HepG2 (cell line): ENCODE measurements around the gene DALRD3. TPM values are rescaled to one million over a fixed set of nuclear protein-coding genes. Genes with fewer than 3 reads are reported as not detected.

Source experiments
- ADNP ChIP-seq: sonication (generic); formaldehyde crosslinking; IDR thresholded peaks from 2 replicates; pipeline ENCODE4 v1.4.0; 2020; ENCODE audit warnings: missing genetic modification reagents
- ATF3 ChIP-seq: sonication (generic); formaldehyde crosslinking; IDR thresholded peaks from 2 replicates; pipeline ENCODE4 v1.4.0; 2020; ENCODE audit warnings: missing genetic modification reagents
- DDIT3 ChIP-seq: sonication (generic); formaldehyde crosslinking; IDR thresholded peaks from 2 replicates; pipeline ENCODE4 v1.4.0; 2020; ENCODE audit warnings: mild to moderate bottlenecking, missing genetic modification reagents
- GABPA ChIP-seq, 2 experiments: IDR thresholded peaks; 2 replicates each; pipeline ENCODE4 v1.6.1; 2011 to 2016; ENCODE audit warnings: low read depth in 2 of 2, low read length in 1 of 2, missing biosample characterization in 1 of 2, missing genetic modification characterization in 1 of 2
- KDM5B ChIP-seq: sonication (generic); formaldehyde crosslinking; IDR thresholded peaks from 2 replicates; pipeline ENCODE4 v1.4.0; 2020; ENCODE audit warnings: missing genetic modification reagents, mild to moderate bottlenecking, borderline replicate concordance
- KLF9 ChIP-seq: IDR thresholded peaks from 2 replicates; pipeline ENCODE4 v1.6.1; 2016; ENCODE audit warnings: low read depth
- MLLT10 ChIP-seq: sonication (generic); formaldehyde crosslinking; IDR thresholded peaks from 2 replicates; pipeline ENCODE4 v1.4.0; 2020; ENCODE audit warnings: missing genetic modification reagents
- NAIF1 ChIP-seq: sonication (generic); formaldehyde crosslinking; IDR thresholded peaks from 2 replicates; pipeline ENCODE4 v1.5.0; 2020; ENCODE audit warnings: mild to moderate bottlenecking, missing genetic modification reagents, borderline replicate concordance
- NPAS2 ChIP-seq: sonication (generic); formaldehyde crosslinking; IDR thresholded peaks from 2 replicates; pipeline ENCODE4 v1.8.0; 2022; ENCODE audit warnings: mild to moderate bottlenecking, missing genetic modification reagents, borderline replicate concordance
- POGZ ChIP-seq: sonication (generic); formaldehyde crosslinking; IDR thresholded peaks from 2 replicates; pipeline ENCODE4 v1.4.0; 2020; ENCODE audit warnings: mild to moderate bottlenecking, missing genetic modification reagents
- PRPF4 ChIP-seq: fragments of 200-400 bp; formaldehyde crosslinking; IDR thresholded peaks from 2 replicates; pipeline ENCODE4 v1.6.1; 2016; ENCODE audit warnings: low read length, low read depth; ENCODE audit not compliant: poor library complexity, severe bottlenecking
- SIN3B ChIP-seq: fragments of 150-350 bp; IDR thresholded peaks from 2 replicates; pipeline ENCODE4 v1.6.1; 2014; ENCODE audit warnings: low read length
- ZBTB3 ChIP-seq: sonication (generic); formaldehyde crosslinking; IDR thresholded peaks from 2 replicates; pipeline ENCODE4 v1.4.0; 2020; ENCODE audit warnings: low read depth, mild to moderate bottlenecking, moderate library complexity, missing genetic modification reagents, borderline replicate concordance
- ZNF331 ChIP-seq: sonication (generic); formaldehyde crosslinking; IDR thresholded peaks from 2 replicates; pipeline ENCODE4 v1.4.0; 2020; ENCODE audit warnings: missing genetic modification reagents
- ZNF367 ChIP-seq: sonication (generic); formaldehyde crosslinking; IDR thresholded peaks from 2 replicates; pipeline ENCODE4 v1.4.0; 2020; ENCODE audit warnings: missing genetic modification reagents, borderline replicate concordance
- ZNF460 ChIP-seq: sonication (generic); formaldehyde crosslinking; IDR thresholded peaks from 2 replicates; pipeline ENCODE4 v1.5.1; 2020; ENCODE audit warnings: missing genetic modification reagents, mild to moderate bottlenecking, borderline replicate concordance
- ZNF614 ChIP-seq: IDR thresholded peaks from 2 replicates; pipeline ENCODE4 v1.6.1; 2018; ENCODE audit warnings: missing biosample characterization, missing genetic modification reagents, inconsistent platforms, borderline replicate concordance
- ZNF782 ChIP-seq: sonication (generic); formaldehyde crosslinking; IDR thresholded peaks from 2 replicates; pipeline ENCODE4 v1.4.0; 2020; ENCODE audit warnings: missing genetic modification reagents, mild to moderate bottlenecking, borderline replicate concordance
- ZSCAN12 ChIP-seq: sonication (generic); formaldehyde crosslinking; IDR thresholded peaks from 2 replicates; pipeline ENCODE4 v1.9.0; 2021; ENCODE audit warnings: mild to moderate bottlenecking, missing genetic modification reagents
- polyA plus RNA-seq, 8 experiments: library from polyadenylated mRNA; depleted of rRNA in 3 of 8; stranded (reverse) in 7 of 8; unstranded in 1 of 8; fragments of >200 nt; fragmentation: Illumina TruSeq in 4 of 8; extraction: Trizol in 4 of 8; gene quantifications; 2 replicates each; pipeline versions ENCODE4 v1.2.1 to v1.2.3, GENCODE V29; 2011 to 2016; ENCODE audit warnings: low read depth in 4 of 8, missing spikeins in 1 of 8, mixed read lengths in 1 of 8; ENCODE audit not compliant: insufficient read depth in 1 of 8
- total RNA-seq, 5 experiments: library from RNA; depleted of rRNA; stranded (reverse); fragments of >200 nt; fragmentation: Illumina TruSeq; extraction: Trizol; gene quantifications; 2 replicates each; pipeline ENCODE4 v1.2.3, GENCODE V29; 2016; ENCODE audit warnings: low read depth in 1 of 5
- TF ChIP-seq, protein P1 (sequence below): sonication (generic); formaldehyde crosslinking; IDR thresholded peaks from 2 replicates; pipeline ENCODE4 v1.4.0; 2020; ENCODE audit warnings: low read depth, missing genetic modification reagents
- TF ChIP-seq, protein P2 (sequence below): sonication (generic); formaldehyde crosslinking; IDR thresholded peaks from 2 replicates; pipeline ENCODE4 v1.5.0; 2020; ENCODE audit warnings: mild to moderate bottlenecking, missing genetic modification reagents
- TF ChIP-seq, protein P3 (sequence below): sonication (generic); formaldehyde crosslinking; IDR thresholded peaks from 2 replicates; pipeline ENCODE4 v1.4.0; 2020; ENCODE audit warnings: missing genetic modification reagents, borderline replicate concordance

Gene DALRD3
- total and polyA plus RNA-seq, 2 of the 13 experiments (the other 11 are each of a cell fraction or from before 2014, with no cell fraction given) = 19.9 to 36.5 TPM

DNA sequence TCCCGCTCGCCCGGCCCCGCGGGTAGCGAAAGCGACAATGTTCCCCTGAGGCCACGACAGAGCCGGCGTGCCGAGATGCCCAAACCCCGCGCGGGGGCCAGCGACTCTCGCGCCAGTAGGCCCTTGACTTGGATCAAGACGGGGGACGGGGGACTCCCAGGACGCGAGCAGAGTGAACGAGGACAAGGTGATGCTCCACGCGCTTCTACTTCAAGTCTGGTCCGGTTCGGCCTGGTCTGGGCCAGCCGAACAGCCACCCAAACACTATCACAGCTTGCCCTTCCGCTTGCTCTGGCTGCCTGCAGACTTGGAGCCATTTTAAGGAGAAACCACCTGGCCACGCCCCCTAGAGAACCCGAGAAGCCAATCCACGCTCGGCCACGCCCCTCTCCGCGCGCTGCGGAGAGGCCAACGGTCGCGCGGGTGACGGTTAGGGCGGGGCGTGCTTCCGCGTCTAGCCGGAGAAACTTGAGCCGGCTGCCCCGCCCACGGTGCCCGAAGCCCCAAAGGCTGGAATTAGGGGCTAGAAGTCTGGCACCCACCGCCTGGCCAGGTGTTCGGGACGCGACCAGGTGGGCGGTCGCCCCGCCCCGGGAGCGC lies 2.9 kb upstream of the DALRD3 start (continued):
- TF ChIP-seq GABPA (IDR thresholded peaks at IDR 0.05; ENCODE audit: low read depth, low read length) = no peak
- peak; percentile 58 for TF ChIP-seq GABPA (CRISPR knock-in tag; IDR thresholded peaks at IDR 0.05; ENCODE audit: low read depth)
- TF ChIP-seq ZBTB3 (CRISPR knock-in tag) = 0 out of 2 replicates have a peak, but pooled peaks have one; percentile 25
- TF ChIP-seq PRPF4 = no peak
- TF ChIP-seq, protein P1, sequence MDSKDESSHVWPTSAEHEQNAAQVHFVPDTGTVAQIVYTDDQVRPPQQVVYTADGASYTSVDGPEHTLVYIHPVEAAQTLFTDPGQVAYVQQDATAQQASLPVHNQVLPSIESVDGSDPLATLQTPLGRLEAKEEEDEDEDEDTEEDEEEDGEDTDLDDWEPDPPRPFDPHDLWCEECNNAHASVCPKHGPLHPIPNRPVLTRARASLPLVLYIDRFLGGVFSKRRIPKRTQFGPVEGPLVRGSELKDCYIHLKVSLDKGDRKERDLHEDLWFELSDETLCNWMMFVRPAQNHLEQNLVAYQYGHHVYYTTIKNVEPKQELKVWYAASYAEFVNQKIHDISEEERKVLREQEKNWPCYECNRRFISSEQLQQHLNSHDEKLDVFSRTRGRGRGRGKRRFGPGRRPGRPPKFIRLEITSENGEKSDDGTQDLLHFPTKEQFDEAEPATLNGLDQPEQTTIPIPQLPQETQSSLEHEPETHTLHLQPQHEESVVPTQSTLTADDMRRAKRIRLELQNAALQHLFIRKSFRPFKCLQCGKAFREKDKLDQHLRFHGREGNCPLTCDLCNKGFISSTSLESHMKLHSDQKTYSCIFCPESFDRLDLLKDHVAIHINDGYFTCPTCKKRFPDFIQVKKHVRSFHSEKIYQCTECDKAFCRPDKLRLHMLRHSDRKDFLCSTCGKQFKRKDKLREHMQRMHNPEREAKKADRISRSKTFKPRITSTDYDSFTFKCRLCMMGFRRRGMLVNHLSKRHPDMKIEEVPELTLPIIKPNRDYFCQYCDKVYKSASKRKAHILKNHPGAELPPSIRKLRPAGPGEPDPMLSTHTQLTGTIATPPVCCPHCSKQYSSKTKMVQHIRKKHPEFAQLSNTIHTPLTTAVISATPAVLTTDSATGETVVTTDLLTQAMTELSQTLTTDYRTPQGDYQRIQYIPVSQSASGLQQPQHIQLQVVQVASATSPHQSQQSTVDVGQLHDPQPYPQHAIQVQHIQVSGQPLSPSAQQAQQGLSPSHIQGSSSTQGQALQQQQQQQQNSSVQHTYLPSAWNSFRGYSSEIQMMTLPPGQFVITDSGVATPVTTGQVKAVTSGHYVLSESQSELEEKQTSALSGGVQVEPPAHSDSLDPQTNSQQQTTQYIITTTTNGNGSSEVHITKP (CRISPR knock-in tag) = peak; percentile 26; the same call in 1 of the 2 replicates
- TF ChIP-seq DDIT3 (CRISPR knock-in tag) = no peak
- no peak for TF ChIP-seq POGZ (CRISPR knock-in tag)
- TF ChIP-seq, protein P2, sequence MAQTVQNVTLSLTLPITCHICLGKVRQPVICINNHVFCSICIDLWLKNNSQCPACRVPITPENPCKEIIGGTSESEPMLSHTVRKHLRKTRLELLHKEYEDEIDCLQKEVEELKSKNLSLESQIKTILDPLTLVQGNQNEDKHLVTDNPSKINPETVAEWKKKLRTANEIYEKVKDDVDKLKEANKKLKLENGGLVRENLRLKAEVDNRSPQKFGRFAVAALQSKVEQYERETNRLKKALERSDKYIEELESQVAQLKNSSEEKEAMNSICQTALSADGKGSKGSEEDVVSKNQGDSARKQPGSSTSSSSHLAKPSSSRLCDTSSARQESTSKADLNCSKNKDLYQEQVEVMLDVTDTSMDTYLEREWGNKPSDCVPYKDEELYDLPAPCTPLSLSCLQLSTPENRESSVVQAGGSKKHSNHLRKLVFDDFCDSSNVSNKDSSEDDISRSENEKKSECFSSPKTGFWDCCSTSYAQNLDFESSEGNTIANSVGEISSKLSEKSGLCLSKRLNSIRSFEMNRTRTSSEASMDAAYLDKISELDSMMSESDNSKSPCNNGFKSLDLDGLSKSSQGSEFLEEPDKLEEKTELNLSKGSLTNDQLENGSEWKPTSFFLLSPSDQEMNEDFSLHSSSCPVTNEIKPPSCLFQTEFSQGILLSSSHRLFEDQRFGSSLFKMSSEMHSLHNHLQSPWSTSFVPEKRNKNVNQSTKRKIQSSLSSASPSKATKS (CRISPR knock-in tag) = no peak; the same call in 1 of the 2 replicates
- no peak for TF ChIP-seq MLLT10
- TF ChIP-seq NAIF1 = no peak
- TF ChIP-seq NPAS2 (CRISPR knock-in tag) = no peak
- peak; percentile 31; the same call in 1 of the 2 replicates for TF ChIP-seq ZNF460 (CRISPR knock-in tag)
- TF ChIP-seq ZNF367 (CRISPR knock-in tag) = peak; percentile 7
- no peak; the same call in 1 of the 2 replicates for TF ChIP-seq KDM5B
- peak; percentile 88 for TF ChIP-seq ZNF331 (CRISPR knock-in tag)
- TF ChIP-seq ZSCAN12 = 0 out of 2 replicates have a peak, but pooled peaks have one; percentile 36
- TF ChIP-seq ADNP = no peak
- no peak; the same call in 1 of the 2 replicates for TF ChIP-seq ZNF614 (CRISPR knock-in tag)
- TF ChIP-seq ZNF782 (CRISPR knock-in tag) = peak; percentile 19; the same call in 1 of the 2 replicates
- TF ChIP-seq, protein P3, sequence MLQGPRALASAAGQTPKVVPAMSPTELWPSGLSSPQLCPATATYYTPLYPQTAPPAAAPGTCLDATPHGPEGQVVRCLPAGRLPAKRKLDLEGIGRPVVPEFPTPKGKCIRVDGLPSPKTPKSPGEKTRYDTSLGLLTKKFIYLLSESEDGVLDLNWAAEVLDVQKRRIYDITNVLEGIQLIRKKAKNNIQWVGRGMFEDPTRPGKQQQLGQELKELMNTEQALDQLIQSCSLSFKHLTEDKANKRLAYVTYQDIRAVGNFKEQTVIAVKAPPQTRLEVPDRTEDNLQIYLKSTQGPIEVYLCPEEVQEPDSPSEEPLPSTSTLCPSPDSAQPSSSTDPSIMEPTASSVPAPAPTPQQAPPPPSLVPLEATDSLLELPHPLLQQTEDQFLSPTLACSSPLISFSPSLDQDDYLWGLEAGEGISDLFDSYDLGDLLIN (CRISPR knock-in tag) = no peak
- no peak for TF ChIP-seq ATF3 (CRISPR knock-in tag)
- TF ChIP-seq SIN3B = peak; percentile 57; the same call in 1 of the 2 replicates
- peak; percentile 93 for TF ChIP-seq KLF9 (CRISPR knock-in tag)
